ENCODE data around the gene A2ML1.
"Not testable (repeated sequence)": the region's sequence is repeated elsewhere in the genome, so short reads cannot be mapped to it uniquely, and the experiment has no call there.

A2ML1 gene

GRCh38 chr12:8911606-8912268 is 89.3 kb downstream of the A2ML1 start:
- no peak for DNase-seq

DNA sequence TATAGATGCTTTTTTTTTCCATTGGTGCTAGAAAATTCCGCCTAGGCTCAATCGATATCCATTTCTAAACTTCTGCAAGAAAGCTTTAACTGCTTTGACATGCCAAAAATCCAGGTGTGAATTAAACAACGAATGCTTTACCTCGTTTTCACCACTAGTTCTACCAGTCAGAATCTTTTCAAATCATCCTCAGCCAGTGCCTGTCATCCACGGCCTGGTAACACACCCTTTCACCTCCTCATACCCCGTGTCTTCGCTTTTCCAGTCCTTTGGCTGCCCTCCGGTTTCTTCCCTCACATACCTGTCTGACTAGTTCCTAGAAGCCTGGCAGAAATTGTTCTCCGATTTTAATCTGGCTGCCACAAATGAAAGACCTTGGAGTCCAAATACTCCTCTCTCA is 90.5 kb downstream of the A2ML1 start:
- DNase-seq, result peak in 1 of 2 donors; percentile 9

DNA sequence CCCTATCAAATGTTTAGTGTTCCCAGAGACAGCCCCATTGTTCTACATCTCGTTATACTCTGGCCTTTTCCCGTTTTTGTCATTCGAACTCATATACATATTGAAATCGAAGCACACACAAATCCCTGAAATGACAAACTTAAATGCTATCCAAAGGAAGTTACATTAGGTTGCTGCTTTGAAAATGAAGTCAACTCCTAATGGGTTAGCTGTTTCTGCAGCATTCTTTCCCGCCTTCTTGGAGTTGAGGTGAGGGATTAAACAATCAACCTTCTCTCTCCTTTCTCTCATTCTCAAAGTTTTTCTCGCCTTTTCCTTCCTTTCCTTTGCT is 91.2 kb downstream of the A2ML1 start:
- DNase-seq, result no peak

DNA sequence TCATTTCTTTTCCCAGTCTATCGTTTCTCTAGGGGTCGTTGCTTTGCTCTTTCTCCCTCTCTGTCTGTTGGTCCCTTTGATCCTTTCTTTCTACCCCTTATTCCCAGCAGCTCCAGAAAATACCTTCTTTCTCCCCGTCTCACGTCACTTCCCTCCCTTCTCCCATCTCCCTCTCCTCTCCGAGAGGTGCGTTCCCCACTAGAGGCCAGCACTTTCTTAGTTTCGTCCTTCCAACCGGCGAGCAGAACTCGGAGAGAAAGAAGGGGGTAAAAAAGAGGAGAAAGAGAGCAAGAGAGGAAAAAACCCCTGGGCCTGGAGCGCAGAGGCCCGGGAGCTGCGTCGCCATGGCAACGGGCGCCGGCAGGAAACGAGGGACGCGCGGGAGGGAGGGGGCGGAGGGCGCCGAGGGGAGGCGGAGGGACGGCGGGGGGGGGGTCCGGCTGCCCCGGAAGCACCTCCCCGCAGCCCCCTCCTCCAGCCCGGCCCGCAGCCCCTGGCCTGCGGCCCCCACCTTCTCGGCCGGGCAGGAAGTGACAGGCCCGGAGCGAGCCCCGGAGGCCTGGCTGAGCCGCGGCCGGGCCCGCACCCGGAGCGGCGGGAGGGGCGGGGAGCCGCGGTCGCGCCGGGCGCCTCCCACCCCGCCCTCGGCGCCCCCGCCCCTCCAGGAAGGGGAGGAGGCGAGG is 91.8 kb downstream of the A2ML1 start, which contains the start of gene PHC1:
Gene PHC1, plus strand, starts transcription at position 477 of the 683 bp plus-strand sequence. CDS start 3,169 bp downstream, outside the sequence.
- peak; percentile 78 to 86 for DNase-seq

- peak; percentile 52 to 58 for DNase-seq
Measured at GRCh38 chr12:8914716-8915526, 92.5 kb downstream of the A2ML1 start.

DNA sequence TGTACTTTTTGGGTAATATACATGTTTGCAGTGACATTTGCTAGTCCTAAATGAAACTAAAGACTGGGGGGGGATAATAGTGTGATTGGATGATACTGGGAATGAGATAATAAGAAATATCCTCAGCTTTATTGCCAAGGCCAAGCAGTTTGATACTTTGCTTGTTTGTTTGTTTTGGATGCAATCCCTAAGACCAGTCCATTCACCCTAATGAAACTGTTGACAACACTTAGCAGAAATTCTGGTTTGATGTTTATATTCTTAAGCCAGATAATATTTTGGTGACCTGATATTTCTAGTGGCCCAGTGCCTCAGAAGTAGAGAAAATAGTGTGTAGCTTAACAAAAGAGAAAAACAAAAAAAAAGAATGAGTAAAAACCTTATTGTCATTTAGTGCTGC is 93.7 kb downstream of the A2ML1 start:
- no peak for DNase-seq

GRCh38 chr12:8917031-8917430 is 94.6 kb downstream of the A2ML1 start:
- DNase-seq, result no peak

GRCh38 chr12:8917751-8918150 is 95.3 kb downstream of the A2ML1 start:
- no peak for DNase-seq

DNA sequence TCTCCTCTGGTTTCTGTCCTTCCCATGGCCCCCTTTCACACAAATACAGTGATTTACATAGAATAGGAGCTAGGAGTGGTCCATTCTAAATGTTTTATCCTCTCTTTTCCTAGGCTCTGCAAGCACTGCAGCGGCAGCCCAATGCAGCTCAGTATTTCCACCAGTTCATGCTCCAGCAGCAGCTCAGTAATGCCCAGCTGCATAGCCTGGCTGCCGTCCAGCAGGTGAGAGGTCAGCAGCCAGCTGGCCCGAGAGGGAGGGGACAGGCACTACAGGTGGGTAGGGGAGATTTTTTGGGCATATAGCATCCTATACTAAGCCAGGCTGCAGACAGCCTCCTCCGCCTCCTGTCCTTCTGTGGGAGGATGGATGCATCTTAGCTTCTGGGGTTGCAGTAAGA is 97.2 kb downstream of the A2ML1 start:
- DNase-seq, result not testable (repeated sequence)

GRCh38 chr12:8922544-8922943 is 100.1 kb downstream of the A2ML1 start:
- DNase-seq, result no peak

All from activated CD4-positive, alpha-beta T cell treated with anti-CD3 and anti-CD28 coated beads for 4 hours (primary cell).